ENCODE measurements around the gene LYZ. TPM values are rescaled to one million over a fixed set of nuclear protein-coding genes. Genes with fewer than 3 reads are reported as not detected.

Gene LYZ
- total RNA-seq, 1 experiment from 2014 or later = 1.3 TPM

DNA sequence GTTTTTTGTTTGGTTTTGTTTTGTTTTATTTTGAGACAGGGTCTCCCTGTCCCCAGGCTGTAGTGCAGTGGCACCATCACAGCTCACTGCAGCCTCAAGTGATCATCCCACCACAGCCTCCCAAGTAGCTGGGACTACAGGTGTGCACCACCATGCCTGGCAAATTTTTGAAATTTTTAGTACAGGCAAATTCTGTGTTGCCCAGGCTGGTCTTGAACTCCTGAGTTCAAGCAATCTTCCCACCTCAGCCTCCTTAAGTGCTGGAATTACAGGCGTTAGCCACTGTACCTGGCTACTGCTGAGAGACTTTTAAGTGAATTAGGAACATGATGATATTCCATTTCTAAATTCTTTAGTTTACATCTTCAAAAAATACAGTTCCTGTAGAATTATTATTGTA, 2.6 kb downstream of the LYZ start:
- no peak overlapping the region for H3K4me2 ChIP-seq (ENCODE audit: low read length)
- H4K20me1 ChIP-seq (ENCODE audit: insufficient read depth) = no peaks in the 10 kb centered on the region
- no peaks in the 10 kb centered on the region for H3K27me3 ChIP-seq (ENCODE audit: insufficient read depth, low read length)
- H3K4me1 ChIP-seq (ENCODE audit: control insufficient read depth in 1 of 2, insufficient read depth in 2 of 2, low read length in 2 of 2) = peaks cover 2 to 6% of the 10 kb centered on the region in 2 experiments; a peak in 1 of 4 replicates
- H3K79me2 ChIP-seq (ENCODE audit: insufficient read depth, low read length) = no peaks in the 10 kb centered on the region
- H3K9me2 ChIP-seq (ENCODE audit: insufficient read depth) = no peaks in the 10 kb centered on the region
- H3K36me3 ChIP-seq (ENCODE audit: control insufficient read depth in 1 of 2, insufficient read depth in 2 of 2, low read length in 2 of 2) = no peaks in the 10 kb centered on the region
- POLR2A ChIA-PET = no interaction called here
- ATAC-seq = no peak
- H3K9ac ChIP-seq (ENCODE audit: low read length) = no peak overlapping the region
- intact Hi-C loops (cut with micrococcal nuclease) = loop anchor here (10.0 kb wide), 2 partner anchors 196 to 524 kb away; no protein-coding TSS in a partner anchor
- RAD21 ChIA-PET (ENCODE audit: low non-redundant PET in 1 of 2, low total read pairs in 2 of 2, uncharacterized antibody in 2 of 2, unreplicated experiment in 2 of 2) = no interaction called here
- CTCF ChIA-PET = no interaction called here
- no peak for DNase-seq (ENCODE audit: low read depth, low spot score)
- H3K27ac ChIP-seq (ENCODE audit: low read depth, low read length) = no peak overlapping the region
- no peak for TF ChIP-seq EZH2phosphoT487 (IDR thresholded peaks at IDR 0.05; ENCODE audit: borderline replicate concordance)
- TF ChIP-seq ZBTB33 (IDR thresholded peaks at IDR 0.05; ENCODE audit: extremely low read depth, insufficient replicate concordance, low read length) = no peak
- TF ChIP-seq SRF (IDR thresholded peaks at IDR 0.05; ENCODE audit: low read depth) = no peak
- TF ChIP-seq TCF7L2 (IDR thresholded peaks at IDR 0.05; ENCODE audit: borderline replicate concordance, extremely low read depth, insufficient read depth, insufficient read length) = no peak
- no peak overlapping the region for H3K4me3 ChIP-seq (replicated peaks in 1 of 2; ENCODE audit: low read depth in 1 of 2, low read length in 2 of 2)
- H3K9me3 ChIP-seq (ENCODE audit: control insufficient read depth in 1 of 2, insufficient read depth in 1 of 2, low read depth in 1 of 2, low read length in 2 of 2) = no peaks in the 10 kb centered on the region
- no TSS peak for BruUV-seq (replicated peaks)
- no peak overlapping the region for H2AFZ ChIP-seq (ENCODE audit: low read depth, low read length, poor library complexity, severe bottlenecking)

GRCh38 chr12:69351462-69352236, 3.5 kb downstream of the LYZ start:
- Histone ChIP-seq H3K9me2 (ENCODE audit: insufficient read depth) (no peaks in the 10 kb centered on the region), H3K4me2 (ENCODE audit: low read length) (no peak overlapping the region), H2AFZ (ENCODE audit: low read depth, low read length, poor library complexity, severe bottlenecking) (no peak overlapping the region), H3K9ac (ENCODE audit: low read length) (no peak overlapping the region), H3K36me3 (ENCODE audit: control insufficient read depth in 1 of 2, insufficient read depth in 2 of 2, low read length in 2 of 2) (no peaks in the 10 kb centered on the region), H3K4me1 (ENCODE audit: control insufficient read depth in 1 of 2, insufficient read depth in 2 of 2, low read length in 2 of 2) (peaks cover 2 to 6% of the 10 kb centered on the region in 2 experiments; a peak in 1 of 4 replicates), H3K27ac (ENCODE audit: low read depth, low read length) (no peak overlapping the region), H4K20me1 (ENCODE audit: insufficient read depth) (no peaks in the 10 kb centered on the region), H3K4me3 (replicated peaks in 1 of 2; ENCODE audit: low read depth in 1 of 2, low read length in 2 of 2) (no peak overlapping the region), H3K79me2 (ENCODE audit: insufficient read depth, low read length) (no peaks in the 10 kb centered on the region), H3K9me3 (ENCODE audit: control insufficient read depth in 1 of 2, insufficient read depth in 1 of 2, low read depth in 1 of 2, low read length in 2 of 2) (no peaks in the 10 kb centered on the region), H3K27me3 (ENCODE audit: insufficient read depth, low read length) (no peaks in the 10 kb centered on the region)
- TF ChIP-seq FOSL1 (IDR thresholded peaks at IDR 0.05; ENCODE audit: low read depth) (no peak), EZH2phosphoT487 (IDR thresholded peaks at IDR 0.05; ENCODE audit: borderline replicate concordance) (no peak), YY1 (IDR thresholded peaks at IDR 0.05; ENCODE audit: extremely low read depth, insufficient replicate concordance, low read depth, low read length) (no peak), TCF7L2 (IDR thresholded peaks at IDR 0.05; ENCODE audit: borderline replicate concordance, extremely low read depth, insufficient read depth, insufficient read length) (no peak), RAD21 (IDR thresholded peaks at IDR 0.05; ENCODE audit: low read depth) (no peak), REST (IDR thresholded peaks at IDR 0.05; ENCODE audit: low read depth) (no peak), ZNF274 (IDR thresholded peaks at IDR 0.05; ENCODE audit: low read depth, low read length) (no peak), ELF1 (IDR thresholded peaks at IDR 0.05; ENCODE audit: borderline replicate concordance, low read depth) (no peak), SRF (IDR thresholded peaks at IDR 0.05; ENCODE audit: low read depth) (no peak)
- TF ChIP-seq, protein P1, sequence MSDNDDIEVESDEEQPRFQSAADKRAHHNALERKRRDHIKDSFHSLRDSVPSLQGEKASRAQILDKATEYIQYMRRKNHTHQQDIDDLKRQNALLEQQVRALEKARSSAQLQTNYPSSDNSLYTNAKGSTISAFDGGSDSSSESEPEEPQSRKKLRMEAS (IDR thresholded peaks at IDR 0.05) = no peak
- no TSS peak for BruUV-seq (replicated peaks)
- intact Hi-C loops (cut with micrococcal nuclease) = loop anchor here (10.0 kb wide), 2 partner anchors 197 to 523 kb away; no protein-coding TSS in a partner anchor
- DNase-seq (ENCODE audit: low read depth, low spot score) (no peak), ATAC-seq (no peak)
- CTCF ChIA-PET = no interaction called here
- POLR2A ChIA-PET = no interaction called here
- RAD21 ChIA-PET (ENCODE audit: low non-redundant PET in 1 of 2, low total read pairs in 2 of 2, uncharacterized antibody in 2 of 2, unreplicated experiment in 2 of 2) = no interaction called here
